ENCODE results near the gene PPHLN1.

DNA sequence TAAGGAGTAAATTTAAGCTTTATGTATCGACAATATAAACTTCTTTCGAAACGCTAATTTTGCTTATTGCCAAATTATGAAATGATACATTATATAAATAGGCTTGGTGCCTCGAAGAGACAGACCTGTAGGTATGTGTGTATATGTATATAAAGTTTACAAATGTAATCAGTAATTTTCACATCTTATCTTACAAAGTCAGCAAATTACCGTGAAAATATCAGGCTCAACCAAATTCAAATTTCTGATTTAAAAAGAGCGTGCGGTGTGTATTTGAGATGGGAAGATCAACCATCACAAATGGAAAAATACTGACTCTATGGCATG is 678 bp upstream of the PPHLN1 start:
- TF ChIP-seq CTCF (conservative IDR thresholded peaks at IDR 0.05 in 1 of 2, IDR thresholded peaks at IDR 0.05 in 1 of 2; ENCODE audit: low read depth in 1 of 2, low read length in 2 of 2) (no peak), EZH2 (IDR thresholded peaks at IDR 0.05; ENCODE audit: low read length, missing control alignments) (no peak)

All from fibroblast of lung (primary cell).